IPS-20b (cell line): Measurements from ENCODE around the gene SUN5.

ENCODE experiments used
- H3K27ac ChIP-seq: one replicate; pipeline ENCODE4 v1.5.1; 2013; ENCODE audit warnings: low read length
- H3K27me3 ChIP-seq: 2 replicates; pipeline ENCODE4 v1.6.1; 2013; ENCODE audit warnings: mild to moderate bottlenecking, low read length, inconsistent platforms; ENCODE audit not compliant: insufficient read depth
- H3K36me3 ChIP-seq: 2 replicates; pipeline ENCODE4 v1.6.1; 2013; ENCODE audit warnings: low read depth, mild to moderate bottlenecking, inconsistent platforms, low read length, moderate library complexity; ENCODE audit not compliant: insufficient read depth
- H3K4me1 ChIP-seq: 2 replicates; pipeline ENCODE4 v1.6.1; 2013; ENCODE audit warnings: mild to moderate bottlenecking, control low read depth, inconsistent platforms, low read length, moderate library complexity; ENCODE audit not compliant: insufficient read depth
- H3K4me3 ChIP-seq: 2 replicates; pipeline ENCODE4 v1.5.1; 2013; ENCODE audit warnings: mild to moderate bottlenecking, low read length, inconsistent platforms
- H3K9ac ChIP-seq: 2 replicates; pipeline ENCODE4 v1.6.1; 2013; ENCODE audit warnings: low read depth, mild to moderate bottlenecking, inconsistent platforms, low read length, moderate library complexity
- H3K9me3 ChIP-seq: 2 replicates; pipeline ENCODE4 v1.6.1; 2013; ENCODE audit warnings: mild to moderate bottlenecking, low read depth, low read length, inconsistent platforms; ENCODE audit not compliant: insufficient read depth

SUN5 gene

GRCh38 chr20:32984631-32985354 lies 19.4 kb downstream of the SUN5 start:
- Histone ChIP-seq H3K27me3 (no peaks in the 10 kb centered on the region), H3K9ac (no peak overlapping the region), H3K4me3 (no peak overlapping the region), H3K4me1 (no peaks in the 10 kb centered on the region), H3K9me3 (no peaks in the 10 kb centered on the region), H3K27ac (no peak overlapping the region), H3K36me3 (no peaks in the 10 kb centered on the region)

GRCh38 chr20:32984196-32984595 lies 20.0 kb downstream of the SUN5 start:
- Histone ChIP-seq H3K36me3 (no peaks in the 10 kb centered on the region), H3K27ac (no peak overlapping the region), H3K27me3 (no peaks in the 10 kb centered on the region), H3K4me1 (no peaks in the 10 kb centered on the region), H3K4me3 (no peak overlapping the region), H3K9me3 (no peaks in the 10 kb centered on the region), H3K9ac (no peak overlapping the region)

GRCh38 chr20:32983459-32984112 lies 20.6 kb downstream of the SUN5 start:
- no peak overlapping the region for H3K9ac ChIP-seq
- H3K4me1 ChIP-seq, result no peaks in the 10 kb centered on the region
- no peak overlapping the region for H3K27ac ChIP-seq
- no peaks in the 10 kb centered on the region for H3K36me3 ChIP-seq
- no peaks in the 10 kb centered on the region for H3K27me3 ChIP-seq
- H3K9me3 ChIP-seq, result no peaks in the 10 kb centered on the region
- no peak overlapping the region for H3K4me3 ChIP-seq

- no peaks in the 10 kb centered on the region for H3K9me3 ChIP-seq
- H3K9ac ChIP-seq, result no peak overlapping the region
- H3K4me1 ChIP-seq, result no peaks in the 10 kb centered on the region
- H3K4me3 ChIP-seq, result no peak overlapping the region
- no peaks in the 10 kb centered on the region for H3K27me3 ChIP-seq
- no peaks in the 10 kb centered on the region for H3K36me3 ChIP-seq
- no peak overlapping the region for H3K27ac ChIP-seq
Measured at GRCh38 chr20:32982617-32983458, 21.4 kb downstream of the SUN5 start.

- H3K4me3 ChIP-seq, result no peak overlapping the region
- no peaks in the 10 kb centered on the region for H3K4me1 ChIP-seq
- H3K9ac ChIP-seq, result no peak overlapping the region
- H3K9me3 ChIP-seq, result no peaks in the 10 kb centered on the region
- H3K36me3 ChIP-seq, result no peaks in the 10 kb centered on the region
- no peaks in the 10 kb centered on the region for H3K27me3 ChIP-seq
- H3K27ac ChIP-seq, result no peak overlapping the region
Measured at GRCh38 chr20:32980990-32981389, 23.2 kb downstream of the SUN5 start.

- H3K9ac ChIP-seq, result no peak overlapping the region
- H3K9me3 ChIP-seq, result no peaks in the 10 kb centered on the region
- no peaks in the 10 kb centered on the region for H3K36me3 ChIP-seq
- H3K4me1 ChIP-seq, result no peaks in the 10 kb centered on the region
- H3K4me3 ChIP-seq, result no peak overlapping the region
- H3K27ac ChIP-seq, result no peak overlapping the region
- H3K27me3 ChIP-seq, result no peaks in the 10 kb centered on the region
Measured at GRCh38 chr20:32980131-32980941, 23.9 kb downstream of the SUN5 start.

- H3K4me3 ChIP-seq, result no peak overlapping the region
- H3K27ac ChIP-seq, result no peak overlapping the region
- H3K9ac ChIP-seq, result no peak overlapping the region
- H3K4me1 ChIP-seq, result peaks cover under 1% of the 10 kb centered on the region; the same call in 1 of the 2 replicates
- H3K9me3 ChIP-seq, result no peaks in the 10 kb centered on the region
- H3K36me3 ChIP-seq, result no peaks in the 10 kb centered on the region
- no peaks in the 10 kb centered on the region for H3K27me3 ChIP-seq
Measured at GRCh38 chr20:32979201-32979998, 24.8 kb downstream of the SUN5 start.

- Histone ChIP-seq H3K27ac (no peak overlapping the region), H3K9ac (no peak overlapping the region), H3K36me3 (no peaks in the 10 kb centered on the region), H3K4me1 (peaks cover 7% of the 10 kb centered on the region; the same call in 1 of the 2 replicates), H3K4me3 (no peak overlapping the region), H3K27me3 (no peaks in the 10 kb centered on the region), H3K9me3 (no peaks in the 10 kb centered on the region)
Measured at GRCh38 chr20:32978009-32978335, 26.3 kb downstream of the SUN5 start.

- Histone ChIP-seq H3K9me3 (no peaks in the 10 kb centered on the region), H3K27ac (no peak overlapping the region), H3K36me3 (no peaks in the 10 kb centered on the region), H3K9ac (no peak overlapping the region), H3K4me3 (no peak overlapping the region), H3K4me1 (peaks cover 7% of the 10 kb centered on the region; the same call in 1 of the 2 replicates), H3K27me3 (no peaks in the 10 kb centered on the region)
Measured at GRCh38 chr20:32977281-32978008, 26.8 kb downstream of the SUN5 start.

GRCh38 chr20:32976746-32977145 lies 27.5 kb downstream of the SUN5 start:
- Histone ChIP-seq H3K36me3 (no peaks in the 10 kb centered on the region), H3K27me3 (no peaks in the 10 kb centered on the region), H3K4me1 (peaks cover 11% of the 10 kb centered on the region; the same call in 1 of the 2 replicates), H3K4me3 (no peak overlapping the region), H3K9me3 (no peaks in the 10 kb centered on the region), H3K9ac (no peak overlapping the region), H3K27ac (no peak overlapping the region)
